SK-N-DZ (cell line): Measurements from ENCODE around the gene NEMF. TPM values are rescaled to one million over a fixed set of nuclear protein-coding genes. Genes with fewer than 3 reads are reported as not detected.
"Not testable (repeated sequence)": the region's sequence is repeated elsewhere in the genome, so short reads cannot be mapped to it uniquely, and the experiment has no call there.

Experiments
- DNase-seq: peaks from one replicate; pipeline ENCODE4 v3.0.0-alpha.2; 2015; ENCODE audit warnings: low spot score
- polyA plus RNA-seq, 2 experiments: library from polyadenylated mRNA; depleted of rRNA; stranded (reverse); fragments of >200 nt; gene quantifications; 2 replicates each; pipeline ENCODE4 v1.2.3, GENCODE V29; 2014

NEMF gene, protein sequence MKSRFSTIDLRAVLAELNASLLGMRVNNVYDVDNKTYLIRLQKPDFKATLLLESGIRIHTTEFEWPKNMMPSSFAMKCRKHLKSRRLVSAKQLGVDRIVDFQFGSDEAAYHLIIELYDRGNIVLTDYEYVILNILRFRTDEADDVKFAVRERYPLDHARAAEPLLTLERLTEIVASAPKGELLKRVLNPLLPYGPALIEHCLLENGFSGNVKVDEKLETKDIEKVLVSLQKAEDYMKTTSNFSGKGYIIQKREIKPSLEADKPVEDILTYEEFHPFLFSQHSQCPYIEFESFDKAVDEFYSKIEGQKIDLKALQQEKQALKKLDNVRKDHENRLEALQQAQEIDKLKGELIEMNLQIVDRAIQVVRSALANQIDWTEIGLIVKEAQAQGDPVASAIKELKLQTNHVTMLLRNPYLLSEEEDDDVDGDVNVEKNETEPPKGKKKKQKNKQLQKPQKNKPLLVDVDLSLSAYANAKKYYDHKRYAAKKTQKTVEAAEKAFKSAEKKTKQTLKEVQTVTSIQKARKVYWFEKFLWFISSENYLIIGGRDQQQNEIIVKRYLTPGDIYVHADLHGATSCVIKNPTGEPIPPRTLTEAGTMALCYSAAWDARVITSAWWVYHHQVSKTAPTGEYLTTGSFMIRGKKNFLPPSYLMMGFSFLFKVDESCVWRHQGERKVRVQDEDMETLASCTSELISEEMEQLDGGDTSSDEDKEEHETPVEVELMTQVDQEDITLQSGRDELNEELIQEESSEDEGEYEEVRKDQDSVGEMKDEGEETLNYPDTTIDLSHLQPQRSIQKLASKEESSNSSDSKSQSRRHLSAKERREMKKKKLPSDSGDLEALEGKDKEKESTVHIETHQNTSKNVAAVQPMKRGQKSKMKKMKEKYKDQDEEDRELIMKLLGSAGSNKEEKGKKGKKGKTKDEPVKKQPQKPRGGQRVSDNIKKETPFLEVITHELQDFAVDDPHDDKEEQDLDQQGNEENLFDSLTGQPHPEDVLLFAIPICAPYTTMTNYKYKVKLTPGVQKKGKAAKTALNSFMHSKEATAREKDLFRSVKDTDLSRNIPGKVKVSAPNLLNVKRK
- 26.3 and 26.5 TPM in 2 replicates for polyA plus RNA-seq (2014; cell fraction: cytosol; rRNA removed)
- 90.0 and 115 TPM in 2 replicates for polyA plus RNA-seq (2014; cell fraction: nucleus; rRNA removed)

DNA sequence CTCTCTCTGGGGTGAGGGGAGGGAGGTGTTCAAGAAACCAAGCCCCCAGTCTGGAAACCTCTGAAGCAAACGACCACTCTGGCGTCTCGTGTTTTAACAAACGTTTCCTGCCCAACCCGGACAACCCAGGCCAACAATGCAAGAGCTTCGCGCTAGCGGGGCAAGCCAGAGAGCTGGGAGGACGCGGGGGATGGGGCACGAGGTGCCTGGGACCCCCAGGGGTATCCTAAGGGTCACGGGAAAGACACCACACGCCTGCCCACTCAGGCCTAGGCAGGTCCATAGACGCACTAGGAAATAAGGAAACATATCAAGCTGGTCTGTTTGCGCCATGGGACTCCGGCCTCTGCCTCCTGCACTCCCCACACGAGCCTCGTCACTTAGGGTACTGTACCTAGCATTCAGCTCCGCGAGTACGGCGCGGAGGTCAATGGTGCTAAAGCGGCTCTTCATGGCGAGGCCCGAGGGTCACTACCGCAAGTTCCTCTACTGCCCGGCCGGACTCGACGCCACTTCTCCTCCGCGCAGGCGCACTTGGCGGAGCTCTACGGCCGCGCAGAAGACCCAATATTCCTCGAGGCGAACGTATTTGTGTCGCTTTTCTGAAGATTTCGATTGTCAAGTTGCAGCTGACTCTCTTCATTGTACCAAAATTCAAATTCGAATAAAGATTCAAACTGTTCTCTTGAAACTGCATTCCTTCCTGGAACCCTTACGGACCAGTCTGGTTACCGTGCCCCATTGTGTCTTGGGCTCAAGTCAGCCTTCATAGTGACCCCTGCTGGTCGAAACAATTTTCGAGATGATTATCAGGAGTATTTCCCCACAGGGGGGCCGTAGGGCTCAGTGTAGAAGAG, at the start of gene NEMF:
Gene NEMF, minus strand, starts transcription at position 488 of the 857 bp plus-strand sequence. Its CDS starts 35 bp downstream, at position 453.
- DNase-seq = peak; percentile 89

DNA sequence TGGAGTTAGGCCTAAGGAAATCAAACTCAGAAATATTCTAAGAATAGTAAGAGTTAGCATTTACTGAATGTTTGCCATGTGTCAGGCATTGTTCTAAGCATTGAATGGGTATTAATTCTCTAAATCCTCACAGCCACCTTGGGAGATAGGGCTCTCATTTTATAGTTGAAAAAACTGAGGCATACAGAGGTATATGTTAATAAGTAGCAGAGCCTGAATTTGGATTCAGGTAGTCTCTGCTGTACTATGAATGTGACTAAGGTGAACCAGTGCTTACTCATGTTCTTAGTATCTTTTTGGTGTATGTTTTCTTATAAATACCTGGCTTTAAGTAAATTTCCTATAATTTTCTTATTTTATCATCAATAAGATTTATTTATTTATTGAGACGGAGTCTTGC, 48.4 kb upstream of the NEMF start:
- no peak for DNase-seq

DNA sequence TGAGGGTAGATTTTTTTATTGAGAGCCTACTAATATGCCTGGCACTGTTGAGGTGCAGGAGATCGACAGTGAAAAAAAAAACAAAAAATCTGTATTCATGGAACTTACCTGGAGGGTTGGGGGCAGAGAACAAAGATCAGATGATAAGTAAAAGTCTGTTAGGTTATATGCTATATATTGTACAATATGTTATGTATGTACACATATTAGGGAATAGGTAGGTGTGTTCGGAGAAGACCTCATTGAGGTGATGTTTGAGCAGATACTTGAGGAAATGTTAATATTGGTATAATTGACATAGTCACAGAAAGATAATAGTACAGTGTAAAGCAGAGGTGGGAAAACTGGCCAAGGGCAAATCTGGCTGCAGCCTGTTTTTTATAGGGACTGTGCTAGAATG, 45.9 kb upstream of the NEMF start:
- no peak for DNase-seq

DNA sequence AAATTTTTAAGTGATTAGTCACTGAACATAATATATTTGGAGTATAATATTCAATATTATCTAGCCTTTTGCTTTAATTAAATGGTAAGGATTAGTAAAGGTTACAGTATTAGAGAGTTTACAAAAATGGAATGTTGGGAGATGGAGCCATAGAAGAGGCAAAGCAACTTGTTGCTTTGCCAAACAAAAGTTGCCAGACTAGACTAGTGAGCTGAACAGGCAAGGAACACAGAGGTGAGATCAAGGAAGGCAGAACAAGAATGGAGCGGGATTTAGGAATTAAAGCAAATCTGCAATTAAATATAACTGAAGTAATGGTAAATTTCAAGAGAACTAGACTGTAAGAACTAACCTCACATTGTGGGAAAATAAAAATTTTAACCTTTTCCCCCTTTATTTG, 45.4 kb upstream of the NEMF start:
- DNase-seq = no peak

DNA sequence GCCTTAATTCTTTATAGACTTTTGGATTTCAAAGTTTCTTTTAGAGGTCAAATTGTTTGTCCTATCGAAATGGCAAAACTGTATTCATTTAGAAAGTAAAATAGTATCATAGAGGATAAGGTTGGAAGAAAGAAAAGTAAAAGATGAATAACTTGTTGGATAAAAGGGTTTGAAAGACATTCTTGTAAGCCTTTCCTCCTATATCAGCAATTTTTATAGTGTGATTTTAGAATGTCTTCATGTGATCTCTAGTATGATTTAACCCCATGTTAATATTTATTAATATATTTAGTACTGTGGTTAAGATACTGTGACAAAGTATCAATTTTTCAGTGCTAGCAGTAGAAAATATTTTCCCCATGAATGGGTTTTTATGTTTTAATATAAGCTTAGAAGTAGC, 44.8 kb upstream of the NEMF start:
- DNase-seq = no peak

DNA sequence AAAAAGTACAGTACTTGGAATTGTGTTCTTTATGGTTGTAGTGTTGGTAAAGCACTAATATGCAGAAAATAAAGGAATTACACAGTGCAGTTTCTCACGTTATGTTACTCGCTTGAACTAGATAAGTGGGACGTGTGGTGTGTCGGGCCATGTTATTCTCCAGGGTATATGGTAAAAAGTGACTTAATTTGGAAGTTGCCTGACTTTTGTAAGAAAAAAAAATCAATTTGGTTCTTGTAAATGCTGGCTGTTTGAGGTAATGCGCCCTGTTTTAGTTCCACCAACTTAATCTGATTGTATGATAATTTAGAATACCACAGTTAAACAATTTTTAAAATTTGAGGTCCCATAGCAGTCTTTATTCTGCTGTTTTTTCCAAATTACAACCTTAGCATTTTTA, 44.4 kb upstream of the NEMF start:
- DNase-seq = no peak

DNA sequence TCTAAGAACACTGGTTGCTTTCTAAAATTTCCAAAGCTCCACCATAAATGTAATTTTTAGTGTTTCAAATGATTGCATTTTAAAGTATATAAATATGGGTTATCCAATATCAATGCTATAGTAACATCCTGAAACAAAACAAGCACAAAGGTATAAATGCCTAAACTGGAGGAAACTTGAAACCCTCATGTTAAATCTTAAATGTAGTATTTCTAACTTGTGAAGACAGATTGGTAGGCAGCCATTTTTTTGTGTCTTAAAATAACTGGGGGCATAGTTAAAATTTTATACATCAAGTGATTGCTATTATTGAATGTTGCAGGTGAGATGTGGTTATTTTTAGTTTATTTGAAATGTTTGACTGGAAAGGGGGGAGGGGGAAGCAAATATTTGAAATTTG, 43.7 kb upstream of the NEMF start:
- DNase-seq = not testable (repeated sequence)

DNA sequence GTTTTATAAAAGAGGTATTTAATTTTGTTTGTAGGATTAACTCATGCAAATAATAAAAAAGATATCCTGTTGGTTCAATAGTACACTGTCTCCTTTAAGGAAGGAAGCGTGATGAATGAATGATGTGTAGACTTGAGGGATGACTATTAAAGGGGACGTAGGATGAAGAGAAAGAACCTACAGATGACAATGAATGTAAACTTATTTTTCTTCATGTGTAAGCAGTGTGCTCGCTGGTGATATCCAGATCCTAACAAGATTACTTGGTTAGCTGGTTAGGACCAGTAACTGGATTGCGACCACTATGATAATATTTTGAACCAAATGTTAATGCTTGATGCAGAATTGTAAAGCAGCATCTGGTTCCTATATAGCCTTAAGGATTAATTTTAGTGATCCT, 42.9 kb upstream of the NEMF start:
- no peak for DNase-seq

DNA sequence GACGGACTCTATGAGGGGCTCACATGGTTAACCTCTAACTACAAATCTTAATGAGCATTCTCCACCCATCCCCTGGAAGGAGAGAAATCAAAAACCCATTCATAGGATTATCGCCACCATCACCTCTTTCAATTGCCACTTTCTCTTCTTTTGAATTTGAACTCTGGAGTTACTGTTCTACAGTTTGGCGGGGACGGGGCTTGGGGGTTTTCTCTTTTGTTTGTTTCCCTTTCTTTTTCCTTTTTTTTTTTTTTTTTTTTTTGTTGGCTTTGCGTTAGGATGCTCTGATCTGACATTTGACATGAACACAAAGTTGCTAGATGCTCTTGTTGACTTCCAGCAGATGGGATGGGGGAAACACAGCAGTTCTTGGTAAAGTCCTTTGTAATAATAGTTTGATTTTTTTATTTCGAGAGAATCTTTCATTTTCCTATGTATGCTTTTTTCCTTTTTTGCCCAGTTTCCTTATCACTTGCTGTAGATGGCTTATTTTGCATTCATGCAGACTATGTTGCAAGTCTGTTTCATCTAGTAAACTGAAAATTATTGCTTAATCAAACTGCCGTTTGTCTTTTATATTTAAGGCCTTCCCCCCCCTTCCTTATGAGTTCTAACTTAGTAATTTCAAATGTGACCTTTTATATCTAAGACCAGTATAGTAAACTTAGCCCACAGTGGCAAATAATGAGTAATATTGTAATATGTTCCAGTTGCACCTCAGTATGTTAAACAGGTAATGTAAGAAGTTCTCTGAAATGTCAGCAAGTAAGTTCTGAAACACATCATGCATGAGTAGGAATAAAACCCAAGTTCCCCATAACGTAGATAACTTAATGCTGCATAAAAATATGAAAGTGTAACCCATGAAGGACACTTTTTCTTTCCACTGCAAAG, 41.9 kb upstream of the NEMF start:
- DNase-seq = not testable (repeated sequence)

DNA sequence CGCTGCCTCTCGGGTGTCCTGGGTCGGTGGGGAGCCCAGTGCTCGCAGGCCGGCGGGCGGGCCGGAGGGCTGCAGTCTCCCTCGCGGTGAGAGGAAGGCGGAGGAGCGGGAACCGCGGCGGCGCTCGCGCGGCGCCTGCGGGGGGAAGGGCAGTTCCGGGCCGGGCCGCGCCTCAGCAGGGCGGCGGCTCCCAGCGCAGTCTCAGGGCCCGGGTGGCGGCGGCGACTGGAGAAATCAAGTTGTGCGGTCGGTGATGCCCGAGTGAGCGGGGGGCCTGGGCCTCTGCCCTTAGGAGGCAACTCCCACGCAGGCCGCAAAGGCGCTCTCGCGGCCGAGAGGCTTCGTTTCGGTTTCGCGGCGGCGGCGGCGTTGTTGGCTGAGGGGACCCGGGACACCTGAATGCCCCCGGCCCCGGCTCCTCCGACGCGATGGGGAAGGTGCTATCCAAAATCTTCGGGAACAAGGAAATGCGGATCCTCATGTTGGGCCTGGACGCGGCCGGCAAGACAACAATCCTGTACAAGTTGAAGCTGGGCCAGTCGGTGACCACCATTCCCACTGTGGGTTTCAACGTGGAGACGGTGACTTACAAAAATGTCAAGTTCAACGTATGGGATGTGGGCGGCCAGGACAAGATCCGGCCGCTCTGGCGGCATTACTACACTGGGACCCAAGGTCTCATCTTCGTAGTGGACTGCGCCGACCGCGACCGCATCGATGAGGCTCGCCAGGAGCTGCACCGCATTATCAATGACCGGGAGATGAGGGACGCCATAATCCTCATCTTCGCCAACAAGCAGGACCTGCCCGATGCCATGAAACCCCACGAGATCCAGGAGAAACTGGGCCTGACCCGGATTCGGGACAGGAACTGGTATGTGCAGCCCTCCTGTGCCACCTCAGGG, 41.0 kb upstream of the NEMF start:
- peak; percentile 9 for DNase-seq

DNA sequence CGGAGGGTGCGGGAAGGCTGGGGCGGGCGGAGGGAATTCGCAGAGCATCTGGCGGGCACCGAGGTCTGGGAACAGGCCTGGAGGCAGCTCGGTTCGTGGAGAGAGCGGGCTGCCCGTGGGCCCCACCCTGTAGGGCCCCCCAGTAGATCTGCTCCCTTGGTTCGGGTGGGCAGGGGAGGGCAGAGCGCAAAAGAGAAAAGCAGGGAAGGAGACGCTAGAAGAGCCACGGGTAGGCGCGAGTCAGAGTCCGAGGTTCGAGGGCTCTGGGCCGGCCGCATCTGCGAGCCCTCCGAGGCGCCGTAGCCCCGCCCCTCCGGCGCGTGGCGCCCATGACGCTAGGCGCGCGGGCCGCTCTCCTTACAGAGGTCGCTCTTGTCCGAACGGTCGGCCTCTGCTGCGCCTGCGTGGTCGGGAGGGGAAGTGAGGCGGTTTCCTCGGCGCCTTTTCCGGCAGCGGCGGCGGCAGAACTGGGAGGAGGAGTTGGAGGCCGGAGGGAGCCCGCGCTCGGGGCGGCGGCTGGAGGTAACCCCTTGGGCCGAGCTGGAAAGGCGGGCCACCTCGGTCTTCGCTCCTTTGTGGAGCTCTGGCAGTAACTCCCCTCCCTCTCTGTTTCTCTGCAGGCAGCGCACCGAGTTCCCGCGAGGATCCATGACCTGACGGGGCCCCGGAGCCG, 40.2 kb upstream of the NEMF start, which contains the start of gene ARF6:
Gene ARF6, plus strand, starts transcription at position 447 of the 673 bp plus-strand sequence. CDS start 655 bp downstream, outside the sequence.
- DNase-seq = peak; percentile 95

DNA sequence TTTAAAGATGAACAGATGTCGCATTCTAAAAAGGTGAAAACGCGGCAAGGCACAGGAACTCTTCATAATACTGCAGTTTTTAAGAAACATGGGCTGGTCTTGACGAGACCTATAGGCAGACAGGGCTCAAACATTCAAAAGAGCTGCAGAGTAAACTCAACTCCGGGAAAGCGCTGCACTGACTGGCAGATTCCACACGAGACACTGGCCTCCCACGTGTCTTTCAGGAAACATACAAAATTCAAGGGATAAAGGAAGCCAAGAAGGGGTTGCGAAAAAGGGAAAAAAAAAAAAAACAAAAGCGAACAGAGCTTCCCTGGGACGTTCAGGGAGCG, 39.7 kb upstream of the NEMF start:
- DNase-seq = peak; percentile 70

DNA sequence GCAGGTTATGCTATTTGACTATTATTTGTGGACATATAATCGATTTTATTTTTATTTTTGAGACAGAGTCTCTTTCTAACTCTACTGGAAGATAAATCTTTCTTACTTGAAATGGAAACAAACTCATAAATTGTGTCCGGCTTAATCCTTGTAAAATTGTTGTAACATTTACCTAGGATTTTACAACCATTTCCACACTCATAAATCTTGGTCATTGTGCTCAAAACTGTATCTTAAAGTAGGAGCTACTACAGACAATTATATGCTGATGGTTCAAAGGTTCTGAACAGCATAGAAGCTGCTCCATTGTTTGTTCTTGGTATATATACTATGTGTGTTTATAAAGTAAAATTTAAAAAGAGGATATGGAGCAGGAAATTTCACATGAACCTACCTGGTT, 35.7 kb upstream of the NEMF start:
- DNase-seq = no peak

DNA sequence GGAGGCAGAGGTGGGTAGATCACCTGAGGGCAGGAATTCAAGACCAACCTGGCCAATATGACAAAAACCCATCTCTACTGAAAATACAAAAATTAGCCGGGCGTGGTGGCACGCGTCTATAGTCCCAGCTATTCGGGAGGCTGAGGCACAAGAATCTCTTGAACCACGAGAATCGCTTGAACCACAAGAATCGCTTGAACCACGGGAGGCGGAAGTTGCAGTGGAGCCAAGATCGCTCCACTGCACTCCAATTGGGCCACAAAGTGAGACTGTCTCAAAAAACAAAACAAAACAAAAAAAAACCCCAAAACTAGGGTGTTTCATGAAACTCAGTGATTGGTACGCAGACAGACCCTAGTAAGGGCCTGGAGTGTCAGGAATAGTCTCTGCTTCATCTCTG, 33.9 kb upstream of the NEMF start:
- no peak for DNase-seq

DNA sequence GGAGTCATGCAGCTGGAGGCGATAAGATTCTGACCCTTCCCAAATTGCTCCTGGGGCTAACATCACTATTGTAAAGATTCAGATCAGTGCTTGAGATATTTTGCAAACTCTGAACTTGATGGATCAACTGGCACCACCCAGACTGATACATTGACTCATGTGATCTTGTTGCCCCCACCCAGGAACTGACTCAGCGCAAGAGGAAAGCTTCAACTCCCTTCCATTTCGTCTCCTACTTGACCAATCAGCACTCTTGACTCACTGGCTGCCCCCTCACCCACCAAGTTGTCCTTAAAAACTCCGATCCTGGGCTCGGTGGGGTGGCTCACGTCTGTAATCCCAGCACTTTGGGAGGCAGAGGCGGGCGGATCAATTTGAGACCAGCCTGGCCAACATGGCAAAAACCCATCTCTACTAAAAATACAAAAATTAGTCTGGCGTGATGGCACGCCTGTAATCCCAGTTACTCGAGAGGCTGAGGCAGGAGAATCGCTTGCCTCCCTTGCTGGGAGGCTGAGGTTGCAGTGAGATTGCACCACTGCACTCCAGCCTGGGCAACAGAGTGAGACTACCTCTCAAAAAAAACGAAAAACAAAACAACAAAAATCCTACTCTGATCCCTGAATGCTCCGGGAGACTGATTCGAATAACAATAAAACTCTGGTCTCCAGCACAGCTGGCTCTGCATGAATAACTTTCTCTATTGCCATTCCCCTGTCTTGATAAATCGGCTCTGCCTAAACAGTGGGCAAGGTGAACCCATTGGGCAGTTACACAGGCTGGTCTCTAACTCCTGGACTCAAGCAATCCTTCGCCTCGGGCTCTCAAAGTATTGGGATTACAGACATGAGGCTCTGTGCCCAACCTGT, 30.5 kb upstream of the NEMF start:
- no peak for DNase-seq

DNA sequence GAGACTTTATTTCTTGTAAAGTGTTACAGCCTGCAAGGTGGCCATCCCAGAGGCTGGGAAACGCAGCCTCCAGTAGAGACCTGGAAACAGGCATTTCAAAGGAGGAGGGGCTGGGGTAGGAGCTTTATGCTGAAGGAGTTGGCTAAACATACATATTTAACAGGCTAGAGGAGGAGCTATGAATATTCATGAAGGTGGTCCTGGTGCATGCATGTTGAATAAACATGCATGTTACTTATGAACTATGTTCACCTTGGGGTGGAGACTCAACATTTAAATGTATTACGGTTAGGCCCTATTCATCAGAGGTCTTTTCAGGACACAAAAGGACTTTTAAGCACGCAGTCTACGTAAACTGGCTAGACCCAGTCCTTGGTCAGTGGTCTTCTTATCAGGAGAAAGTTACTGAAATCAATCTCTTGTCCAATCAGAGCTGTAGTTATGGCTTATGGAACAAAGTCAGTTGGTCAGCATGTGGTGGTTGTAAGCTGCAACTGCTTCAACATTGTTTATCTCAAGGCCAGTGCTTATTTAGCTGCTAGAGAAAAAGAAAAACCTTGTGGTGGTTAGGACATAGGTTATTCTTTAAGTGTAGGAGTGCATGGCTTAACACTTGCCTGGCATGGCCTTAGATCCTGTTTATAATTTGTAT, 28.9 kb upstream of the NEMF start:
- DNase-seq = no peak
